ENCODE measurements around the gene CRHR1. TPM values are rescaled to one million over a fixed set of nuclear protein-coding genes. Genes with fewer than 3 reads are reported as not detected.

Gene CRHR1
- total RNA-seq, 1 donor from 2014 or later: not detected

GRCh38 chr17:45847101-45847500, 63.0 kb downstream of the CRHR1 start:
- no peak for DNase-seq (ENCODE audit: low read depth)
- no peak for TF ChIP-seq CTCF (conservative IDR thresholded peaks at IDR 0.05; ENCODE audit: low read depth, low read length)

GRCh38 chr17:45847747-45848146, 63.6 kb downstream of the CRHR1 start:
- no peak for TF ChIP-seq CTCF (conservative IDR thresholded peaks at IDR 0.05; ENCODE audit: low read depth, low read length)
- H3K4me3 ChIP-seq (ENCODE audit: low read depth, low read length): no peak overlapping the region
- no peak for DNase-seq (ENCODE audit: low read depth)

More at GRCh38 chr17:45847101-45847500, 63.0 kb downstream of the CRHR1 start:
- H3K4me3 ChIP-seq (ENCODE audit: low read depth, low read length): no peak overlapping the region

GRCh38 chr17:45848405-45848804, 64.3 kb downstream of the CRHR1 start:
- TF ChIP-seq CTCF (conservative IDR thresholded peaks at IDR 0.05; ENCODE audit: low read depth, low read length): no peak
- no peak overlapping the region for H3K4me3 ChIP-seq (ENCODE audit: low read depth, low read length)
- DNase-seq (ENCODE audit: low read depth): no peak

- TF ChIP-seq CTCF (conservative IDR thresholded peaks at IDR 0.05; ENCODE audit: low read depth, low read length): no peak
- no peak for DNase-seq (ENCODE audit: low read depth)
- H3K4me3 ChIP-seq (ENCODE audit: low read depth, low read length): no peak overlapping the region
These were observed 64.9 kb downstream of the CRHR1 start for GRCh38 chr17:45848868-45849535.

- no peak for DNase-seq (ENCODE audit: low read depth)
These were observed 65.4 kb downstream of the CRHR1 start for GRCh38 chr17:45849536-45849990.

GRCh38 chr17:45850011-45850410, 65.9 kb downstream of the CRHR1 start:
- no peak for DNase-seq (ENCODE audit: low read depth)
- no peak for TF ChIP-seq CTCF (conservative IDR thresholded peaks at IDR 0.05; ENCODE audit: low read depth, low read length)
- no peak overlapping the region for H3K4me3 ChIP-seq (ENCODE audit: low read depth, low read length)

More at GRCh38 chr17:45849536-45849990, 65.4 kb downstream of the CRHR1 start:
- H3K4me3 ChIP-seq (ENCODE audit: low read depth, low read length): no peak overlapping the region
- TF ChIP-seq CTCF (conservative IDR thresholded peaks at IDR 0.05; ENCODE audit: low read depth, low read length): no peak

- no peak overlapping the region for H3K4me3 ChIP-seq (ENCODE audit: low read depth, low read length)
- no peak for TF ChIP-seq CTCF (conservative IDR thresholded peaks at IDR 0.05; ENCODE audit: low read depth, low read length)
- DNase-seq (ENCODE audit: low read depth): no peak
These were observed 66.3 kb downstream of the CRHR1 start for GRCh38 chr17:45850468-45850867.
